HG02884 (cell line): ENCODE data around the gene TOR1A.
A peak's percentile ranks its signal among the peaks of the same experiment; 100 is the strongest.

Source experiments
- ATAC-seq: cut with Tn5 transposase; IDR thresholded peaks from one replicate; pipeline ENCODE4 v1.9.1; 2021; ENCODE audit warnings: mild to moderate bottlenecking, moderate library complexity; ENCODE audit not compliant: unreplicated experiment

The TOR1A gene

GRCh38 chr9:129823935-129824601, at the start of gene TOR1A:
Gene TOR1A (minus strand): TSS chr9:129824136. CDS start chr9:129824085, 51 bp downstream.
- ATAC-seq, result peak; percentile 87

GRCh38 chr9:129871046-129871445, 47.1 kb upstream of the TOR1A start:
- ATAC-seq, result no peak

GRCh38 chr9:129869585-129870501, 45.9 kb upstream of the TOR1A start:
- ATAC-seq, result no peak

- no peak for ATAC-seq
Measured at GRCh38 chr9:129868872-129869486, 45.0 kb upstream of the TOR1A start.

- ATAC-seq, result no peak
Measured at GRCh38 chr9:129868023-129868871, 44.3 kb upstream of the TOR1A start.

- no peak for ATAC-seq
Measured at GRCh38 chr9:129867136-129868022, 43.4 kb upstream of the TOR1A start.

- ATAC-seq, result no peak
Measured at GRCh38 chr9:129866394-129867135, 42.6 kb upstream of the TOR1A start.

GRCh38 chr9:129865668-129866320, 41.9 kb upstream of the TOR1A start:
- ATAC-seq, result no peak

- ATAC-seq, result no peak
Measured at GRCh38 chr9:129864991-129865647, 41.2 kb upstream of the TOR1A start.

- ATAC-seq, result no peak
Measured at GRCh38 chr9:129863059-129863690, 39.2 kb upstream of the TOR1A start.

- ATAC-seq, result no peak
Measured at GRCh38 chr9:129861447-129861827, 37.5 kb upstream of the TOR1A start.

GRCh38 chr9:129860653-129861446, 36.9 kb upstream of the TOR1A start:
- ATAC-seq, result no peak

- ATAC-seq, result no peak
Measured at GRCh38 chr9:129858167-129858962, 34.4 kb upstream of the TOR1A start.

GRCh38 chr9:129857207-129857606, 33.3 kb upstream of the TOR1A start:
- ATAC-seq, result no peak

GRCh38 chr9:129854588-129855110, 30.7 kb upstream of the TOR1A start:
- no peak for ATAC-seq

- ATAC-seq, result no peak
Measured at GRCh38 chr9:129853614-129854013, 29.7 kb upstream of the TOR1A start.
